K562 (cell line): ENCODE data around the gene FASTK.
A peak's percentile ranks its signal among the peaks of the same experiment; 100 is the strongest.

Experiments used
- BHLHE40 ChIP-seq: IDR thresholded peaks from 2 replicates; pipeline ENCODE4 v1.6.1; 2011; ENCODE audit warnings: low read length, improper control_type of control experiment
- CBX5 ChIP-seq: IDR thresholded peaks from 2 replicates; pipeline ENCODE4 v1.6.1; 2014; ENCODE audit warnings: low read depth, borderline replicate concordance
- CTCF ChIP-seq, 3 experiments: IDR thresholded peaks in 2 of 3; conservative IDR thresholded peaks in 1 of 3; 2 replicates each; pipeline ENCODE4 v1.5.1; 2011 to 2012; ENCODE audit warnings: low read length in 3 of 3, mild to moderate bottlenecking in 3 of 3, control low read depth in 2 of 3, improper control_type of control experiment in 1 of 3, inconsistent platforms in 1 of 3, low read depth in 1 of 3, mixed read lengths in 1 of 3, moderate library complexity in 1 of 3; ENCODE audit not compliant: insufficient read depth in 2 of 3
- ELK1 ChIP-seq: sonication (generic); formaldehyde crosslinking; IDR thresholded peaks from 2 replicates; pipeline ENCODE4 v1.8.1; 2022; ENCODE audit warnings: missing genetic modification reagents
- FOSL1 ChIP-seq: fragments of 200-800 bp; sonication (Bioruptor generic); conservative IDR thresholded peaks from 2 replicates; pipeline ENCODE4 v1.6.1; 2016; ENCODE audit warnings: missing genetic modification characterization, missing compliant biosample characterization
- MBD1 ChIP-seq: fragments of 250-450 bp; sonication (Bioruptor Pico); IDR thresholded peaks from 2 replicates; pipeline ENCODE4 v1.8.0; 2022; ENCODE audit warnings: inconsistent platforms
- POLR2AphosphoS5 ChIP-seq: IDR thresholded peaks from 2 replicates; pipeline ENCODE4 v1.6.1; 2011; ENCODE audit warnings: mild to moderate bottlenecking, low read depth, low read length, moderate library complexity; ENCODE audit not compliant: control insufficient read depth, insufficient read depth
- SMARCE1 ChIP-seq: fragments of 450-650 bp; IDR thresholded peaks from 2 replicates; pipeline ENCODE4 v1.7.1; 2016; ENCODE audit warnings: mild to moderate bottlenecking

DNA sequence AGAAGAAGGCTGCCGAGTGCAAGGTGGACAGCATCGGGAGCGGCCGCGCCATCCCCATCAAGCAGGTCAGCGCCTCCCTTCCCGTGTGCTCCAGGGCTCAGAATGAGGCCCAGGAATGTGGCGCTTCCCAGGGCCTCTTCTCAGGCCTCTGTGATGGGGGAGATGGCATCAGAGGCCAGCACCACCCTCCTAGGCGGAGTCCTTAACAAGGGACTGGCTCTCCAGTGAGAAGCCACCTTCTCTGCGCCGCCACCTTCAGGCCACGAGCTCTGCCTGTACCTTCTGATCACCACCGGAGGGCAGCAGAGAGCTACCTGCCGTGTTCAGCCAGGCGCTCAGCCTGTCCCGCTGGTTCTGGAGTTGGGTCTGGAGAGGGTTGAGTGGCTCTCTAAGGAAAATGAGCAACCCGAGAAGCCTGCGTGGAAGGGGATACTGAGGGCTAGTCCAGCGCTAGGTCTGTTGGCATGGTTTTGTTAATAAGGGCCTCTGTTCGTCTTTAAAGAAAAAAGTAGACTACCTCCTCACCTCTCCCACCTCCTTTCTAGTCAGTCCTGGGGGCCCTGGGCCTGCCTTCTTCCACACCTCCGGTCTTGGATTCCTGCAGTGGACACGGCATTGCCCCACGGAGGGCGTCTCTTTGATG, 43.3 kb upstream of the FASTK start:
- no peak for TF ChIP-seq FOSL1
- TF ChIP-seq CTCF (IDR thresholded peaks at IDR 0.05 in 2 of 3, conservative IDR thresholded peaks at IDR 0.05 in 1 of 3; ENCODE audit: insufficient read depth in 2 of 3, low read depth in 1 of 3, low read length in 3 of 3) = peak; percentile 100
- TF ChIP-seq POLR2AphosphoS5 = peak; percentile 36; the same call in 1 of the 2 replicates
- no peak for TF ChIP-seq MBD1 (CRISPR knock-in tag)
- no peak for TF ChIP-seq SMARCE1
- no peak for TF ChIP-seq ELK1 (CRISPR knock-in tag)
- no peak for TF ChIP-seq CBX5
- peak; percentile 63; the same call in 1 of the 2 replicates for TF ChIP-seq BHLHE40
